ENCODE results near the gene GDAP2. TPM values are rescaled to one million over a fixed set of nuclear protein-coding genes. Genes with fewer than 3 reads are reported as not detected.

The GDAP2 gene
- total and polyA plus RNA-seq, 3 donors from 2014 or later: 20.0 to 47.6 (median 44.7) TPM

GRCh38 chr1:117905019-117905418 is 24.4 kb downstream of the GDAP2 start:
- Histone ChIP-seq H3K4me1 (no peaks in the 10 kb centered on the region), H3K4me3 (no peak overlapping the region), H3K36me3 (ENCODE audit: low read depth, missing control alignments) (no peaks in the 10 kb centered on the region), H3K27ac (no peak overlapping the region), H3K27me3 (no peaks in the 10 kb centered on the region), H3K9me3 (no peaks in the 10 kb centered on the region)
- DNase-seq: no peak
- no peak for TF ChIP-seq POLR2A (IDR thresholded peaks at IDR 0.05)
- TF ChIP-seq, protein P1, sequence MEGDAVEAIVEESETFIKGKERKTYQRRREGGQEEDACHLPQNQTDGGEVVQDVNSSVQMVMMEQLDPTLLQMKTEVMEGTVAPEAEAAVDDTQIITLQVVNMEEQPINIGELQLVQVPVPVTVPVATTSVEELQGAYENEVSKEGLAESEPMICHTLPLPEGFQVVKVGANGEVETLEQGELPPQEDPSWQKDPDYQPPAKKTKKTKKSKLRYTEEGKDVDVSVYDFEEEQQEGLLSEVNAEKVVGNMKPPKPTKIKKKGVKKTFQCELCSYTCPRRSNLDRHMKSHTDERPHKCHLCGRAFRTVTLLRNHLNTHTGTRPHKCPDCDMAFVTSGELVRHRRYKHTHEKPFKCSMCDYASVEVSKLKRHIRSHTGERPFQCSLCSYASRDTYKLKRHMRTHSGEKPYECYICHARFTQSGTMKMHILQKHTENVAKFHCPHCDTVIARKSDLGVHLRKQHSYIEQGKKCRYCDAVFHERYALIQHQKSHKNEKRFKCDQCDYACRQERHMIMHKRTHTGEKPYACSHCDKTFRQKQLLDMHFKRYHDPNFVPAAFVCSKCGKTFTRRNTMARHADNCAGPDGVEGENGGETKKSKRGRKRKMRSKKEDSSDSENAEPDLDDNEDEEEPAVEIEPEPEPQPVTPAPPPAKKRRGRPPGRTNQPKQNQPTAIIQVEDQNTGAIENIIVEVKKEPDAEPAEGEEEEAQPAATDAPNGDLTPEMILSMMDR (IDR thresholded peaks at IDR 0.05): no peak
- 82 to 85% methylated on average over 2 of the region's 2 CpGs for WGBS, 2 donors
- intact Hi-C loops (cut with DNase I; ENCODE audit: low total_unique reads): no loop called here

DNA sequence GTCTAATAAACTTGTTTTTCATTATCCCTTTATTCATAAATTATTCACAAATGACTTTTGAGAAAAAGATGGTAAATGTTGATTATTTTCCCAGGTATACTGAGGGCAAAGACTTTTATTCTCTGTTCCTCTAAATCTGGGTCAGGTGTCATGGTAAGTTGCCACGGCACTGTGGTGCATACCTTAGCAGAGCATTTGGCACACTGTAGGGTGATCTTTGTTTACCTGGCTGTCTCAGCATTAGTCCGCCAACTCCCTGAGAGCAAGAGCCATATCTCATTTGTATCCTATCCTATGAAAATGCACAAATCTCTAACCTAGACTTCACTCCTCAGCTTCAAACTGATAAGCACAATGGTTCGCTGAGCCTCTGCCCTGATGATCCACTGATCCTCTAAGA is 24.9 kb downstream of the GDAP2 start:
- no peak overlapping the region for H3K4me3 ChIP-seq
- H3K36me3 ChIP-seq (ENCODE audit: low read depth, missing control alignments): no peaks in the 10 kb centered on the region
- no peak for DNase-seq
- H3K9me3 ChIP-seq: no peaks in the 10 kb centered on the region
- 92 to 98% methylated on average over 3 of the region's 3 CpGs for WGBS, 2 donors
- H3K4me1 ChIP-seq: no peaks in the 10 kb centered on the region
- no peaks in the 10 kb centered on the region for H3K27me3 ChIP-seq
- TF ChIP-seq, protein P1 (IDR thresholded peaks at IDR 0.05): no peak
- TF ChIP-seq POLR2A (IDR thresholded peaks at IDR 0.05): no peak
- H3K27ac ChIP-seq: no peak overlapping the region
- intact Hi-C loops (cut with DNase I; ENCODE audit: low total_unique reads): no loop called here

DNA sequence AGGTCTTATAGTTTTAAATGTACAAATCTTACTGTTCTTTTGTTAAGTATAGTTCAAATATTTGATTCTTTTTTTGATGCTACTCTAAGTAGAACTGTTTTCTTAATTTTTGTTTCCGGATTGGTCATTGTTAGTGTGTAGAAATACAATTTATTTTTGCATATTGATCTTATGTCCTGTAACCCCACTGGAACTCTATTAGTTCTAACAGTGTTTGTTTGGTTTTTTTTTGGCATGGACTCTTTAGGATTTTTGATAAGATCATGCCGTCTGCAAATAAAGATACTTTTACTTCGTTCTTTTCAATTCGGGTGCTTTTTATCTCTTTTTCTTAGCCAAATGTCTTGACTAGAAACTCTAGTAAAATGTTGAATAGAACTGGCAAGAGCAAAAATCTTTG is 26.5 kb downstream of the GDAP2 start:
- H3K9me3 ChIP-seq: no peaks in the 10 kb centered on the region
- H3K4me3 ChIP-seq: no peak overlapping the region
- H3K4me1 ChIP-seq: no peaks in the 10 kb centered on the region
- no peak for TF ChIP-seq POLR2A (IDR thresholded peaks at IDR 0.05)
- TF ChIP-seq, protein P1 (IDR thresholded peaks at IDR 0.05): no peak
- intact Hi-C loops (cut with DNase I; ENCODE audit: low total_unique reads): no loop called here
- 62 to 72% methylated on average over 4 of the region's 4 CpGs for WGBS, 2 donors
- DNase-seq: no peak
- H3K36me3 ChIP-seq (ENCODE audit: low read depth, missing control alignments): no peaks in the 10 kb centered on the region
- no peak overlapping the region for H3K27ac ChIP-seq
- H3K27me3 ChIP-seq: no peaks in the 10 kb centered on the region

- 91 to 100% methylated on average over 1 of the region's 1 CpG for WGBS, 2 donors
- Histone ChIP-seq H3K27ac (no peak overlapping the region), H3K4me1 (no peaks in the 10 kb centered on the region), H3K9me3 (no peaks in the 10 kb centered on the region), H3K4me3 (no peak overlapping the region), H3K27me3 (no peaks in the 10 kb centered on the region), H3K36me3 (ENCODE audit: low read depth, missing control alignments) (no peaks in the 10 kb centered on the region)
- intact Hi-C loops (cut with DNase I; ENCODE audit: low total_unique reads): no loop called here
- DNase-seq: no peak
- TF ChIP-seq, protein P1 (IDR thresholded peaks at IDR 0.05): no peak
- TF ChIP-seq POLR2A (IDR thresholded peaks at IDR 0.05): no peak
These were observed 29.6 kb downstream of the GDAP2 start for GRCh38 chr1:117899801-117900200.

- DNase-seq: no peak
These were observed 31.9 kb downstream of the GDAP2 start for GRCh38 chr1:117897551-117897950.

More at GRCh38 chr1:117897551-117897950, 31.9 kb downstream of the GDAP2 start:
- Histone ChIP-seq H3K9me3 (no peaks in the 10 kb centered on the region), H3K4me3 (no peak overlapping the region), H3K4me1 (no peaks in the 10 kb centered on the region), H3K27ac (no peak overlapping the region), H3K27me3 (no peaks in the 10 kb centered on the region), H3K36me3 (ENCODE audit: low read depth, missing control alignments) (no peaks in the 10 kb centered on the region)
- TF ChIP-seq, protein P1 (IDR thresholded peaks at IDR 0.05): no peak
- TF ChIP-seq POLR2A (IDR thresholded peaks at IDR 0.05): no peak
- 42 to 58% methylated on average over 4 of the region's 4 CpGs for WGBS, 2 donors
- intact Hi-C loops (cut with DNase I; ENCODE audit: low total_unique reads): no loop called here
